H7 (cell line): Measurements from ENCODE around the gene MIGA2. TPM values are rescaled to one million over a fixed set of nuclear protein-coding genes. Genes with fewer than 3 reads are reported as not detected.

ENCODE experiments used
- DNase-seq: peaks from one replicate; pipeline ENCODE4 v3.0.0; 2012
- H3K27me3 ChIP-seq: 2 replicates; pipeline ENCODE4 v1.6.0; 2011; ENCODE audit warnings: mild to moderate bottlenecking, low read length; ENCODE audit not compliant: control insufficient read depth, insufficient read depth
- H3K36me3 ChIP-seq: replicated peaks from 2 replicates; pipeline ENCODE4 v1.5.1; 2011; ENCODE audit warnings: low read length; ENCODE audit not compliant: control insufficient read depth, insufficient read depth
- H3K4me3 ChIP-seq: 2 replicates; pipeline ENCODE4 v1.5.1; 2011; ENCODE audit warnings: low read depth, mild to moderate bottlenecking, control low read depth, low read length, moderate library complexity; ENCODE audit not compliant: insufficient read depth
- total RNA-seq: library from RNA; depleted of rRNA; stranded (reverse); fragments of >200 nt; shearing (Covaris generic); gene quantifications from 2 replicates; pipeline ENCODE4 v1.2.3, GENCODE V29; 2014; rRNA removed

The MIGA2 gene
- total RNA-seq, 1 experiment from 2014 or later: 26.4 TPM

GRCh38 chr9:129113645-129114304 lies 77.3 kb downstream of the MIGA2 start:
- Histone ChIP-seq H3K36me3 (no peaks in the 10 kb centered on the region), H3K4me3 (no peak overlapping the region), H3K27me3 (peaks cover 11% of the 10 kb centered on the region)
- DNase-seq: no peak

GRCh38 chr9:129118799-129119198 lies 82.4 kb downstream of the MIGA2 start:
- no peak overlapping the region for H3K4me3 ChIP-seq
- no peaks in the 10 kb centered on the region for H3K27me3 ChIP-seq
- no peak for DNase-seq
- peaks cover 15% of the 10 kb centered on the region for H3K36me3 ChIP-seq

GRCh38 chr9:129121483-129121882 lies 85.1 kb downstream of the MIGA2 start:
- no peaks in the 10 kb centered on the region for H3K27me3 ChIP-seq
- peaks cover 15% of the 10 kb centered on the region for H3K36me3 ChIP-seq
- no peak overlapping the region for H3K4me3 ChIP-seq
- DNase-seq: no peak

Other genes with a start within 250 kb of the MIGA2 start
- 15.3 and 16.8 TPM in 2 replicates for gene TBC1D13, start 249.4 kb upstream of the MIGA2 start, total RNA-seq
- gene ENDOG, start 218.1 kb upstream of the MIGA2 start, total RNA-seq: 15.5 and 32.9 TPM in 2 replicates
- 49.0 and 70.7 TPM in 2 replicates for gene SPOUT1, start 206.8 kb upstream of the MIGA2 start, total RNA-seq
- 47.9 and 49.0 TPM in 2 replicates for gene KYAT1, start 154.7 kb upstream of the MIGA2 start, total RNA-seq
- gene LRRC8A, start 154.5 kb upstream of the MIGA2 start, total RNA-seq: 67.2 and 76.0 TPM in 2 replicates
- gene PHYHD1, start 115.6 kb upstream of the MIGA2 start, total RNA-seq: 24.3 and 27.2 TPM in 2 replicates
- gene DOLK, start 89.0 kb upstream of the MIGA2 start, total RNA-seq: 18.6 and 20.9 TPM in 2 replicates
- gene NUP188, start 88.9 kb upstream of the MIGA2 start, total RNA-seq: 81.3 and 87.9 TPM in 2 replicates
- gene SH3GLB2, start 8.3 kb upstream of the MIGA2 start, total RNA-seq: 79.1 and 80.1 TPM in 2 replicates
- gene DOLPP1, start 44.5 kb downstream of the MIGA2 start, total RNA-seq: 41.3 and 42.5 TPM in 2 replicates
- 13.6 and 14.9 TPM in 2 replicates for gene CRAT, start 74.2 kb downstream of the MIGA2 start, total RNA-seq
- gene PTPA, start 74.8 kb downstream of the MIGA2 start, total RNA-seq: 160 and 166 TPM in 2 replicates
- gene IER5L, start 141.6 kb downstream of the MIGA2 start, total RNA-seq: 11.1 and 13.3 TPM in 2 replicates